ENCODE results near the gene HHAT. TPM values are rescaled to one million over a fixed set of nuclear protein-coding genes. Genes with fewer than 3 reads are reported as not detected.

Gene HHAT
- total RNA-seq, 1 donor from 2014 or later: 2.9 TPM

DNA sequence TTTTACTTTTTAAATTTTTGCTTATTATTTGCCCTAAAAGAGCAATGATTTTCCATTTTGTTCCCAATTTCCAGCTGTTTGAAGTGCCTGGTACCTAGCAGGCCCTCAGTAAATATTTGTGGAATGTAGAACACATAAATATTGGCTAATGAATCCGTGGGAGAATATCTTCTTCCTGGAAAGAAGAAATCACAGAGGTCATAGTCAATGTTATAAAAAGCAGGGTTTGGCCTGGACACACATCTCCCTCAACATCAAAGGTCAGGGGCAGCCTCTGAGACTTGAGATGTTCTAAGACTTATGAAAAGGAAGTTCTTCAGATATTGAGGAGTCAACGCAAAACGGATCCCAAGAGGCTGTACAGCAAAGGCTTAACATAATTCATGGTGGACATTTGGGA, 358.1 kb downstream of the HHAT start:
- no peak overlapping the region for H3K4me3 ChIP-seq (ENCODE audit: low read depth, low read length)
- TF ChIP-seq, protein P1, sequence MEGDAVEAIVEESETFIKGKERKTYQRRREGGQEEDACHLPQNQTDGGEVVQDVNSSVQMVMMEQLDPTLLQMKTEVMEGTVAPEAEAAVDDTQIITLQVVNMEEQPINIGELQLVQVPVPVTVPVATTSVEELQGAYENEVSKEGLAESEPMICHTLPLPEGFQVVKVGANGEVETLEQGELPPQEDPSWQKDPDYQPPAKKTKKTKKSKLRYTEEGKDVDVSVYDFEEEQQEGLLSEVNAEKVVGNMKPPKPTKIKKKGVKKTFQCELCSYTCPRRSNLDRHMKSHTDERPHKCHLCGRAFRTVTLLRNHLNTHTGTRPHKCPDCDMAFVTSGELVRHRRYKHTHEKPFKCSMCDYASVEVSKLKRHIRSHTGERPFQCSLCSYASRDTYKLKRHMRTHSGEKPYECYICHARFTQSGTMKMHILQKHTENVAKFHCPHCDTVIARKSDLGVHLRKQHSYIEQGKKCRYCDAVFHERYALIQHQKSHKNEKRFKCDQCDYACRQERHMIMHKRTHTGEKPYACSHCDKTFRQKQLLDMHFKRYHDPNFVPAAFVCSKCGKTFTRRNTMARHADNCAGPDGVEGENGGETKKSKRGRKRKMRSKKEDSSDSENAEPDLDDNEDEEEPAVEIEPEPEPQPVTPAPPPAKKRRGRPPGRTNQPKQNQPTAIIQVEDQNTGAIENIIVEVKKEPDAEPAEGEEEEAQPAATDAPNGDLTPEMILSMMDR (IDR thresholded peaks at IDR 0.05; ENCODE audit: insufficient read depth, low read length, severe bottlenecking): no peak
- FAIRE-seq: no peak

DNA sequence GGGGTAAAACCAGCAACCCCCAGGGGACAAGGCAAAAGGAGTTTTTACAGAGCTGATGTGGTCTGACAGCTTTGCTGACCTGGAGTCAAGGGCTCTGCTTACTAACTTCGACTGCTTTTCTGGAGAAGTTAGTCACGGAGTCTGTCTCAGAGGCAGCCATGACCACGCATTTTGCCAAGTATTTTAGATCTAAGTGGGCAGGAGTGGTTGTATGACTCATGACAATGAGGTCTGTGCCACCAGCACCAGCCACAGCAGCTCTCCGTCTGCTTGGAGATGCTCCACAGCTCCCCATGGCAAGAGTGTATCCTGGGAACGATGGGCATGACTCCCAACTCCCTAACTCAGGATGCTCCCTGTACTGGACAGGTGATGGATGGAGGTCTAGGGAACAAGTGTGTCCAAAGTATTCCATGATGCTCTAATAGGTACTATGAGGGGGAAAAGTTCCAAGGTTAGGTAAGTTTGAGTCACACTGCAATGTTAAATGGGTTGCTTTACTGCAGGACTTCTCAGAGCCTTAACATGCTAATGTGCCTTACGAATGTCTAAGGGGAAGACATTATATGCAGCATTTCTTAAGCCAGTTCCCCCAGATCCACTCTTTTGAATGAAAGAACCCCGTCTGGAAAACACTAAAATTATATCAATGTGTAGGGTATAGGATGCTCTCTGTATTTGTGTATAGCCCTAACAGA, 359.0 kb downstream of the HHAT start:
- Histone ChIP-seq H3K4me3 (ENCODE audit: low read depth, low read length) (no peak overlapping the region), H3K27me3 (ENCODE audit: control insufficient read depth, insufficient read depth, low read length) (no peaks in the 10 kb centered on the region), H3K36me3 (ENCODE audit: control insufficient read depth, insufficient read depth, low read length) (no peaks in the 10 kb centered on the region)
- no peak for DNase-seq (ENCODE audit: low read depth)
- FAIRE-seq: peak; percentile 91
- TF ChIP-seq, protein P1 (IDR thresholded peaks at IDR 0.05; ENCODE audit: insufficient read depth, low read length, severe bottlenecking): no peak

More for the DNA sequence above, 358.1 kb downstream of the HHAT start:
- no peaks in the 10 kb centered on the region for H3K36me3 ChIP-seq (ENCODE audit: control insufficient read depth, insufficient read depth, low read length)
- no peak for DNase-seq (ENCODE audit: low read depth)
- H3K27me3 ChIP-seq (ENCODE audit: control insufficient read depth, insufficient read depth, low read length): no peaks in the 10 kb centered on the region

DNA sequence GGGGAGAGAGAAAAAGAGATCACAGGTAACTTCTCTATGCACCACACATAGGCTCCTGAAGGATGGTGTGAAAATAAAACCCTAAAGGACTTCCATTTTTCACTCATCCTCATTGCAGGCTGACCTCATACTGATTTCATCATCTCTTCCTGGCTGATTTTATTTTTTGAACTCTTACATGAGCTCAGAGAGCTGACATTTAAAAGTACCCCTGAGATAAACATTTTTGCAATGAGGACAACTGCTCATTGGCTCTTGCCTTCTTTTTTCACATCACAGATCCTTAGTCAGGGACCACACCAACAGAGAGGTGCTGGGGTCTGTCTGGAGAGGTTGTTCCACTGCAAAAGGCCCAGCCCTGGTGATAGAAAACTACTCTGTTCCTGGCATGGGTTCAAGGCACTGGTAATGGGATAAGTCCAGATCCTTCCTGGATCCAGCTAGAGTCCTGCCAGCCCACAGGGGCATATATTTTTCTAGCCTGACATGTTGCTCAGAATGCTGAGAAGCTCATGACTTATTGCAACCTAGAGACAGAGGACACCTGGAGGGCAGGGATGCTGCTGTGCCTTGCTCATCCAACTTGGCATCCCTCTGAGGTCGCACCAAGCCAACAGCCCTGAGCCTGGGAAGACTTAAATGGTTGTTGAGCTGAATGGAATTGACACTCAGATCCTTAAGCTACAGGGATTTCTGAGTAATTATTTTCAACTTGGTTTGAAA, 360.0 kb downstream of the HHAT start:
- FAIRE-seq (peak; percentile 55), DNase-seq (ENCODE audit: low read depth) (no peak)
- Histone ChIP-seq H3K4me3 (ENCODE audit: low read depth, low read length) (no peak overlapping the region), H3K36me3 (ENCODE audit: control insufficient read depth, insufficient read depth, low read length) (no peaks in the 10 kb centered on the region), H3K27me3 (ENCODE audit: control insufficient read depth, insufficient read depth, low read length) (no peaks in the 10 kb centered on the region)
- TF ChIP-seq, protein P1 (IDR thresholded peaks at IDR 0.05; ENCODE audit: insufficient read depth, low read length, severe bottlenecking): no peak

DNA sequence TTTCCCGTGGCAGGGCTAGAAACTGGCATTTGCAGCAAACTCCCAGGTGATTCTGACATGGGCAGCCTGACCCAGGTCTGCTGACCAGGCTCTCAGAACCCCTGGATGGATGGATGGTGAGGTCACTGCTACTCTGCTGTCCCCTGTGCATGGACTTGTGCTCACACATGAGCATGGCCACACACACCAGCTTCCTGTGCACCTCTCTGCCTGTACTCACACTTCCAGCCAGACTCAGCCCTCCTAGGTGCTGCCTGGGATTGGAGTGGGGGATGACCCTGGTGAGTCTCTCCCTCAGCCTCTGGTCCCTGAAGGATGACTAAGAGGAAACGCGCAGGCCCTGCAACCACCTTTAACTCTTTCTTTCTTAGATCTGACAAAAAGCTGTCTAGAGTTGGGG, 361.1 kb downstream of the HHAT start:
- FAIRE-seq (no peak), DNase-seq (ENCODE audit: low read depth) (no peak)
- Histone ChIP-seq H3K4me3 (ENCODE audit: low read depth, low read length) (no peak overlapping the region), H3K27me3 (ENCODE audit: control insufficient read depth, insufficient read depth, low read length) (no peaks in the 10 kb centered on the region), H3K36me3 (ENCODE audit: control insufficient read depth, insufficient read depth, low read length) (no peaks in the 10 kb centered on the region)
- TF ChIP-seq, protein P1 (IDR thresholded peaks at IDR 0.05; ENCODE audit: insufficient read depth, low read length, severe bottlenecking): no peak

DNA sequence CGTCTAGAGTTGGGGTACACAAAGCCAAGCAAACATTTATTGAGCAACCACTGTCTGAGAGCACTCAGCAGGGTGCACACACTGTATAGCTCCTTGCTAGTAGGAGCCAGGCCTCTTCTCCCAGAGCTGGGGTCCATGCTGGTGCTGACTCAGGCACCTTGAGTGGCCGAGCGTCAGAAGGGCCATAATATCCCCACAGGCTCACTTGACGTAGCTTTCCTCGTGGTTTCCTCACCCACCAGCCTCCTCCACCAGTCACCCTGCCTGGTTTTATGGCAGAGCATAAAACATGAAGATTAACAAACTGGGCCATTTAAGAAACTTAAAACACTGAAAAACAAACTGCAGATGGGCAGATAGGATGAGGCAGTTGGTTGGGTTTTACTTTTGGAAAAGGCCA, 361.5 kb downstream of the HHAT start:
- no peak for FAIRE-seq
- H3K4me3 ChIP-seq (ENCODE audit: low read depth, low read length): no peak overlapping the region
- H3K27me3 ChIP-seq (ENCODE audit: control insufficient read depth, insufficient read depth, low read length): no peaks in the 10 kb centered on the region
- TF ChIP-seq, protein P1 (IDR thresholded peaks at IDR 0.05; ENCODE audit: insufficient read depth, low read length, severe bottlenecking): no peak
- no peak for DNase-seq (ENCODE audit: low read depth)
- no peaks in the 10 kb centered on the region for H3K36me3 ChIP-seq (ENCODE audit: control insufficient read depth, insufficient read depth, low read length)

Measured in bronchial epithelial cell (primary cell).